H1 (cell line): Measurements from ENCODE around the gene PSMB9. TPM values are rescaled to one million over a fixed set of nuclear protein-coding genes. Genes with fewer than 3 reads are reported as not detected.

ENCODE experiments used
- CHD7 ChIP-seq: fragments of 300-600 bp; sonication (generic); IDR thresholded peaks from 2 replicates; pipeline ENCODE4 v1.7.1; 2012; ENCODE audit warnings: low read length, moderate library complexity, mild to moderate bottlenecking, inconsistent platforms; ENCODE audit not compliant: insufficient replicate concordance
- polyA plus RNA-seq, 7 experiments: library from polyadenylated mRNA; depleted of rRNA in 3 of 7; stranded (reverse) in 5 of 7; unstranded in 2 of 7; fragments of >200 nt in 5 of 7; fragments of 200-250 nt in 2 of 7; gene quantifications; 1 replicate in 5 of 7; 2 replicates in 1 of 7; 4 replicates in 1 of 7; pipeline versions ENCODE4 v1.2.1 to v1.2.3, GENCODE V29; 2011 to 2013; ENCODE audit warnings: missing spikeins in 2 of 7, mixed read lengths in 2 of 7
- total RNA-seq: library from RNA; stranded (reverse); fragmentation: NEBNext Ultra II Directional; extraction: Animal tissue kit (Norgen Biotek cat#: 25700); gene quantifications from 2 replicates; pipeline ENCODE4 v1.2.1, GENCODE V29; 2021

Gene PSMB9
- total and polyA plus RNA-seq, 2 of the 8 experiments (the other 6 are each of a cell fraction or from before 2014, with no cell fraction given): 4.5 to 22.8 TPM

- no peak for TF ChIP-seq CHD7
Observed at GRCh38 chr6:32879691-32880090, 25.7 kb downstream of the PSMB9 start (continued).
